ENCODE measurements around the gene CCDC51. TPM values are rescaled to one million over a fixed set of nuclear protein-coding genes. Genes with fewer than 3 reads are reported as not detected.
A peak's percentile ranks its signal among the peaks of the same experiment; 100 is the strongest.

CCDC51 gene
- total RNA-seq, 1 experiment from 2014 or later: 29.3 TPM

GRCh38 chr3:48435774-48436476, 4.0 kb downstream of the CCDC51 start:
- intact Hi-C loops (cut with micrococcal nuclease): loop anchor here (1.0 kb wide), 4 partner anchors 35 to 242 kb away; no protein-coding TSS in a partner anchor
- Histone ChIP-seq H3K9me2 (ENCODE audit: insufficient read depth) (no peaks in the 10 kb centered on the region), H3K9me3 (ENCODE audit: control insufficient read depth in 1 of 2, insufficient read depth in 1 of 2, low read depth in 1 of 2, low read length in 2 of 2) (no peaks in the 10 kb centered on the region), H3K4me3 (replicated peaks in 1 of 2; ENCODE audit: low read depth in 1 of 2, low read length in 2 of 2) (no peak overlapping the region), H4K20me1 (ENCODE audit: insufficient read depth) (no peaks in the 10 kb centered on the region), H3K27me3 (ENCODE audit: insufficient read depth, low read length) (no peaks in the 10 kb centered on the region), H2AFZ (ENCODE audit: low read depth, low read length, poor library complexity, severe bottlenecking) (no peak overlapping the region), H3K79me2 (ENCODE audit: insufficient read depth, low read length) (peaks cover 35% of the 10 kb centered on the region), H3K4me2 (ENCODE audit: low read length) (0 out of 2 replicates have a peak overlapping the region, but pooled peaks have one; percentile 14), H3K27ac (ENCODE audit: low read depth, low read length) (peak overlapping the region; percentile 5; the same call in 1 of the 2 replicates), H3K36me3 (ENCODE audit: control insufficient read depth in 1 of 2, insufficient read depth in 2 of 2, low read length in 2 of 2) (peaks cover 0 to 17% of the 10 kb centered on the region in 2 experiments; a peak in 1 of 4 replicates), H3K9ac (ENCODE audit: low read length) (no peak overlapping the region), H3K4me1 (ENCODE audit: control insufficient read depth in 1 of 2, insufficient read depth in 2 of 2, low read length in 2 of 2) (peaks cover 42 to 68% of the 10 kb centered on the region in 2 experiments)
- BruUV-seq (replicated peaks): no TSS peak
- TF ChIP-seq SRF (IDR thresholded peaks at IDR 0.05; ENCODE audit: low read depth): no peak
- peak; percentile 27; the same call in 1 of the 2 replicates for TF ChIP-seq POLR2AphosphoS5 (IDR thresholded peaks at IDR 0.05; ENCODE audit: low read depth, low read length)
- TF ChIP-seq CTCF (IDR thresholded peaks at IDR 0.05 in 2 of 3, conservative IDR thresholded peaks at IDR 0.05 in 1 of 3; ENCODE audit: borderline replicate concordance in 1 of 3, insufficient read depth in 1 of 3, low read depth in 2 of 3, low read length in 2 of 3): peak in 2 of 3 experiments; percentile 100; a peak in 4 of 6 replicates
- TF ChIP-seq JUND (IDR thresholded peaks at IDR 0.05): no peak
- no peak for TF ChIP-seq TCF7L2 (IDR thresholded peaks at IDR 0.05; ENCODE audit: borderline replicate concordance, extremely low read depth, insufficient read depth, insufficient read length)
- TF ChIP-seq YY1 (IDR thresholded peaks at IDR 0.05; ENCODE audit: extremely low read depth, insufficient replicate concordance, low read depth, low read length): peak; percentile 55
- ChIA-PET CTCF (interaction anchor here (0.6 to 6.4 kb wide), 66 partner anchors 8 to 914 kb away, joined by 3 to 386 read pairs (median 4); partner anchors contain the start of genes ATRIP, CDC25A, IP6K2 and NDUFAF3), RAD21 (ENCODE audit: low non-redundant PET in 1 of 2, low total read pairs in 2 of 2, uncharacterized antibody in 2 of 2, unreplicated experiment in 2 of 2) (interaction anchor here (0.5 to 3.3 kb wide), 14 partner anchors 20 to 242 kb away, joined by 3 to 59 read pairs (median 4); no protein-coding TSS in a partner anchor), POLR2A (interaction anchor here (0.6 to 1.7 kb wide), 13 partner anchors 11 to 560 kb away, joined by 3 to 22 read pairs (median 3); partner anchors contain the start of genes ATRIP, CDC25A and PFKFB4)
- ATAC-seq (peak; percentile 43), DNase-seq (ENCODE audit: low read depth, low spot score) (peak; percentile 78)
